ENCODE data around the gene CUX1. TPM values are rescaled to one million over a fixed set of nuclear protein-coding genes. Genes with fewer than 3 reads are reported as not detected.

The CUX1 gene
- total and polyA plus RNA-seq, 2 of the 13 experiments (the other 11 are each of a cell fraction or from before 2014, with no cell fraction given): 13.7 to 14.9 TPM

DNA sequence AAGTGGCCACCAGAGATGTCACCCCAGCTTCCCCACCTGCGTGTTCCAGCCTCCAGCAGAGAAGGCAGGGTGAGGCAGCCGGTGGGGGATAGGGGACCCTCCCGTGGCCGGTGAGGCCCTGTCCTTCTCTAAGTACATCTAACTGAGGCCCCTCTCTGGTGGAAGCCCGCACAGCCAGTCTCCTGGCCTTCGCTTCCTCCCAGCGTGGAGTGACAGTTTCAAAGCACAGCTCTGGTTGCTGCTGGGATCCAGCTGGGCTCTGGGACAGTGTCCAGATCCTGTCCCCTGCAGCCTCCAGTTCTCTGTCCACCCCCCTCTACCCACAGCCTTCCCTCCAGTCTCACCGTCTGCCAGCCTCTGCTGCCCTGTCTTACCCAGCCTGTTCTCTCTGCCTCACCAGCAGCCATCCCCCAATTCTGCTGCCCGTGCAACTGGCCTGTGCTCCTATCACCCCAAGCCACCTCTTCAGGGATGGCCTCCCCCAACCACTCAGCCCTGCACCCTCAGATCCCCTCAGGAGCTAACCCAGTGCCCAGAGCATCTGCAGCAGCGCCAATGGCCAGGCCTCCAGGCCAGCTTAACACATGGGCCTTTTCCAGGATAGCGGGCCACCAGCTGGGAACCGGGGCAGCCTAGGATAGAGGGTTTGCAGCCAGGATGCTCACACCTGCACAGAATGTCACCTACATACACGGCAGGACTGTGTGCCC, 452.9 kb downstream of the CUX1 start (continued):
- TF ChIP-seq, protein P1, sequence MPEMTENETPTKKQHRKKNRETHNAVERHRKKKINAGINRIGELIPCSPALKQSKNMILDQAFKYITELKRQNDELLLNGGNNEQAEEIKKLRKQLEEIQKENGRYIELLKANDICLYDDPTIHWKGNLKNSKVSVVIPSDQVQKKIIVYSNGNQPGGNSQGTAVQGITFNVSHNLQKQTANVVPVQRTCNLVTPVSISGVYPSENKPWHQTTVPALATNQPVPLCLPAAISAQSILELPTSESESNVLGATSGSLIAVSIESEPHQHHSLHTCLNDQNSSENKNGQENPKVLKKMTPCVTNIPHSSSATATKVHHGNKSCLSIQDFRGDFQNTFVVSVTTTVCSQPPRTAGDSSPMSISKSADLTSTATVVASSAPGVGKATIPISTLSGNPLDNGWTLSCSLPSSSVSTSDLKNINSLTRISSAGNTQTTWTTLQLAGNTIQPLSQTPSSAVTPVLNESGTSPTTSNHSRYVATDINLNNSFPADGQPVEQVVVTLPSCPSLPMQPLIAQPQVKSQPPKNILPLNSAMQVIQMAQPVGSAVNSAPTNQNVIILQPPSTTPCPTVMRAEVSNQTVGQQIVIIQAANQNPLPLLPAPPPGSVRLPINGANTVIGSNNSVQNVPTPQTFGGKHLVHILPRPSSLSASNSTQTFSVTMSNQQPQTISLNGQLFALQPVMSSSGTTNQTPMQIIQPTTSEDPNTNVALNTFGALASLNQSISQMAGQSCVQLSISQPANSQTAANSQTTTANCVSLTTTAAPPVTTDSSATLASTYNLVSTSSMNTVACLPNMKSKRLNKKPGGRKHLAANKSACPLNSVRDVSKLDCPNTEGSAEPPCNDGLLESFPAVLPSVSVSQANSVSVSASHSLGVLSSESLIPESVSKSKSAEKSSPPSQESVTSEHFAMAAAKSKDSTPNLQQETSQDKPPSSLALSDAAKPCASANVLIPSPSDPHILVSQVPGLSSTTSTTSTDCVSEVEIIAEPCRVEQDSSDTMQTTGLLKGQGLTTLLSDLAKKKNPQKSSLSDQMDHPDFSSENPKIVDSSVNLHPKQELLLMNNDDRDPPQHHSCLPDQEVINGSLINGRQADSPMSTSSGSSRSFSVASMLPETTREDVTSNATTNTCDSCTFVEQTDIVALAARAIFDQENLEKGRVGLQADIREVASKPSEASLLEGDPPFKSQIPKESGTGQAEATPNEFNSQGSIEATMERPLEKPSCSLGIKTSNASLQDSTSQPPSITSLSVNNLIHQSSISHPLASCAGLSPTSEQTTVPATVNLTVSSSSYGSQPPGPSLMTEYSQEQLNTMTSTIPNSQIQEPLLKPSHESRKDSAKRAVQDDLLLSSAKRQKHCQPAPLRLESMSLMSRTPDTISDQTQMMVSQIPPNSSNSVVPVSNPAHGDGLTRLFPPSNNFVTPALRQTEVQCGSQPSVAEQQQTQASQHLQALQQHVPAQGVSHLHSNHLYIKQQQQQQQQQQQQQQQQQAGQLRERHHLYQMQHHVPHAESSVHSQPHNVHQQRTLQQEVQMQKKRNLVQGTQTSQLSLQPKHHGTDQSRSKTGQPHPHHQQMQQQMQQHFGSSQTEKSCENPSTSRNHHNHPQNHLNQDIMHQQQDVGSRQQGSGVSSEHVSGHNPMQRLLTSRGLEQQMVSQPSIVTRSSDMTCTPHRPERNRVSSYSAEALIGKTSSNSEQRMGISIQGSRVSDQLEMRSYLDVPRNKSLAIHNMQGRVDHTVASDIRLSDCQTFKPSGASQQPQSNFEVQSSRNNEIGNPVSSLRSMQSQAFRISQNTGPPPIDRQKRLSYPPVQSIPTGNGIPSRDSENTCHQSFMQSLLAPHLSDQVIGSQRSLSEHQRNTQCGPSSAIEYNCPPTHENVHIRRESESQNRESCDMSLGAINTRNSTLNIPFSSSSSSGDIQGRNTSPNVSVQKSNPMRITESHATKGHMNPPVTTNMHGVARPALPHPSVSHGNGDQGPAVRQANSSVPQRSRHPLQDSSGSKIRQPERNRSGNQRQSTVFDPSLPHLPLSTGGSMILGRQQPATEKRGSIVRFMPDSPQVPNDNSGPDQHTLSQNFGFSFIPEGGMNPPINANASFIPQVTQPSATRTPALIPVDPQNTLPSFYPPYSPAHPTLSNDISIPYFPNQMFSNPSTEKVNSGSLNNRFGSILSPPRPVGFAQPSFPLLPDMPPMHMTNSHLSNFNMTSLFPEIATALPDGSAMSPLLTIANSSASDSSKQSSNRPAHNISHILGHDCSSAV (CRISPR knock-in tag; IDR thresholded peaks at IDR 0.05; ENCODE audit: borderline replicate concordance): no peak

DNA sequence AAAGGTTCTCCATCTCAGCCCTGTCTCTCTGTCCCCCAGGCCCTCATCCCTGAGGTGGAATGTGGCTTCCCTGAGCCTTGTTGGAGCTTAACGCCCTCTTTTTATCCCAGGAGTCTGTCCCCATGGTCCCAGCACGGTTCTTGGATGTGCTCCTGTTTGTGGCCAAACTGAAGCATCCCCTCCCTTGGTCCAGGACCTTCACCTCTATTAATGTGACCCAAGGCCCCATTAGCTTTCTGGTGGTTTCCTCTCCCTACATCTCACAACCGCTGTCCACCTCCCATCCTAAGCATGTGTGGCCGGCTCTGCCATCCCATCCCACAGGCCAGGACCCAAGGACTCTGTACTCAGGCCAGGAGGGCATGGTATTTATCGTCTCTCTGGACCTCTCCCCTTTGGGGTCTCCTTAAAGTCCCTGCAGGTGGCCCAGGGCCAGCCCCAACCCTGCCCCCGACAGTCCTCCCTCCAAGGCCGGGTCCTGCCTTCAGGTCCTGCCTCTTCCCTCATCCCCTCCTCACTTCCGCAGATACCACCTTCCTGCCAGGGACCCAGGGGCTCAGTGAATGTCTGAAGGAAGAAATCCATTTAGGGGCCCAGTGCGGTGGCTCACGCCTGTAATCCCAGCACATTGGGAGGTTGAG, 453.9 kb downstream of the CUX1 start:
- in situ Hi-C loops (cut with HindIII; ENCODE audit: extremely low pct_ligation_motif_present, low pct_unique_long_range_greater_than_20kb): loop anchor here (5.0 to 25.0 kb wide), 2 partner anchors 584 to 734 kb away; no protein-coding TSS in a partner anchor
- H3K9ac ChIP-seq (ENCODE audit: insufficient read depth, low read depth, low read length): no peak overlapping the region
- no peaks in the 10 kb centered on the region; a peak in 1 of 5 replicates for H3K27me3 ChIP-seq (ENCODE audit: control insufficient read depth in 1 of 2, insufficient read depth in 2 of 2, low read length in 2 of 2)
- no peaks in the 10 kb centered on the region for H3K9me3 ChIP-seq (ENCODE audit: low read length)
- H3K4me1 ChIP-seq (ENCODE audit: insufficient read depth, low read length): peaks cover 45% of the 10 kb centered on the region
- no TSS peak for BruUV-seq (replicated peaks)
- WGBS (ENCODE audit: low lambda C conversion rate): 75% methylated on average over 10 of the region's 10 CpGs
- no peak overlapping the region for H3K4me2 ChIP-seq (ENCODE audit: low read depth, low read length)
- intact Hi-C loops (cut with micrococcal nuclease; ENCODE audit: unreplicated experiment): loop anchor here (5.0 kb wide), 1 partner anchor 579 kb away; no protein-coding TSS in a partner anchor
- no peaks in the 10 kb centered on the region for H3K36me3 ChIP-seq (replicated peaks in 1 of 2; ENCODE audit: control insufficient read depth in 1 of 2, insufficient read depth in 2 of 2, low read length in 2 of 2)
- no peak overlapping the region for H2AFZ ChIP-seq (ENCODE audit: low read length)
- H3K79me2 ChIP-seq (ENCODE audit: insufficient read depth, low read length): no peaks in the 10 kb centered on the region
- no peak for FAIRE-seq
- no peaks in the 10 kb centered on the region for H4K20me1 ChIP-seq (ENCODE audit: insufficient read depth, low read length)
- no peak overlapping the region for H3K27ac ChIP-seq (ENCODE audit: extremely low read length, insufficient read depth, low read length)
- H3K4me3 ChIP-seq (replicated peaks in 1 of 3; ENCODE audit: insufficient read depth in 1 of 3, low read depth in 2 of 3, low read length in 3 of 3): no peak overlapping the region
- no peak for DNase-seq (ENCODE audit: low spot score)
- ChIA-PET POLR2A (no interaction called here), CTCF (ENCODE audit: low intra/inter-chr PET ratio, low total read pairs) (interaction anchor here (1.4 kb wide), 2 partner anchors 34 to 728 kb away, joined by 8 to 9 read pairs; no protein-coding TSS in a partner anchor)
- no peak for ATAC-seq
- TF ChIP-seq, protein P2, sequence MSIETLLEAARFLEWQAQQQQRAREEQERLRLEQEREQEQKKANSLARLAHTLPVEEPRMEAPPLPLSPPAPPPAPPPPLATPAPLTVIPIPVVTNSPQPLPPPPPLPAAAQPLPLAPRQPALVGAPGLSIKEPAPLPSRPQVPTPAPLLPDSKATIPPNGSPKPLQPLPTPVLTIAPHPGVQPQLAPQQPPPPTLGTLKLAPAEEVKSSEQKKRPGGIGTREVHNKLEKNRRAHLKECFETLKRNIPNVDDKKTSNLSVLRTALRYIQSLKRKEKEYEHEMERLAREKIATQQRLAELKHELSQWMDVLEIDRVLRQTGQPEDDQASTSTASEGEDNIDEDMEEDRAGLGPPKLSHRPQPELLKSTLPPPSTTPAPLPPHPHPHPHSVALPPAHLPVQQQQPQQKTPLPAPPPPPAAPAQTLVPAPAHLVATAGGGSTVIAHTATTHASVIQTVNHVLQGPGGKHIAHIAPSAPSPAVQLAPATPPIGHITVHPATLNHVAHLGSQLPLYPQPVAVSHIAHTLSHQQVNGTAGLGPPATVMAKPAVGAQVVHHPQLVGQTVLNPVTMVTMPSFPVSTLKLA (IDR thresholded peaks at IDR 0.05): no peak
- no peak for TF ChIP-seq ZNF746 (CRISPR knock-in tag; IDR thresholded peaks at IDR 0.05)
- no peak for TF ChIP-seq RFXAP (CRISPR knock-in tag; IDR thresholded peaks at IDR 0.05; ENCODE audit: borderline replicate concordance)
- no peak for TF ChIP-seq IRX3 (CRISPR knock-in tag; IDR thresholded peaks at IDR 0.05; ENCODE audit: borderline replicate concordance, low read depth)
